Natural killer cell (primary cell): ENCODE measurements around the gene NRXN3. TPM values are rescaled to one million over a fixed set of nuclear protein-coding genes. Genes with fewer than 3 reads are reported as not detected.

Source experiments
- ATAC-seq, 3 donors: fragments of 150-1000 bp in 2 of 3; fragments of 200-7000 bp in 1 of 3; cut with Tn5 transposase; 1 replicate in 1 of 3; 2 replicates in 2 of 3; pipeline ENCODE4 v1.10.0; 2021; ENCODE audit warnings: mild to moderate bottlenecking in 2 of 3, moderate library complexity in 2 of 3
- DNase-seq, 2 donors: peaks; one replicate each; pipeline versions ENCODE4 v3.0.0 to v3.0.0-alpha.2; 2013 to 2021; ENCODE audit warnings: mixed read lengths in 1 of 2
- H3K27ac ChIP-seq: one replicate; pipeline ENCODE4 v1.5.1; 2013; ENCODE audit warnings: mild to moderate bottlenecking, low read length
- H3K27me3 ChIP-seq: one replicate; pipeline ENCODE4 v1.6.1; 2013; ENCODE audit warnings: low read length; ENCODE audit not compliant: control insufficient read depth, insufficient read depth
- H3K36me3 ChIP-seq: one replicate; pipeline ENCODE4 v1.6.1; 2013; ENCODE audit warnings: low read length; ENCODE audit not compliant: control insufficient read depth, insufficient read depth
- H3K4me1 ChIP-seq: one replicate; pipeline ENCODE4 v1.6.1; 2013; ENCODE audit warnings: low read length; ENCODE audit not compliant: control insufficient read depth, insufficient read depth
- H3K4me3 ChIP-seq: one replicate; pipeline ENCODE4 v1.5.1; 2013; ENCODE audit warnings: low read length
- H3K9me3 ChIP-seq: one replicate; pipeline ENCODE4 v1.6.1; 2013; ENCODE audit warnings: low read length; ENCODE audit not compliant: control insufficient read depth, insufficient read depth
- H3K27ac Mint-ChIP-seq, 2 donors: one replicate each; pipeline ENCODE4 v1.8.0; 2022; ENCODE audit warnings: mild to moderate bottlenecking in 2 of 2, mixed read lengths in 2 of 2, moderate library complexity in 1 of 2
- H3K27me3 Mint-ChIP-seq, 2 donors: one replicate each; pipeline ENCODE4 v1.8.0; 2022; ENCODE audit warnings: low read depth in 2 of 2, mixed read lengths in 2 of 2
- H3K36me3 Mint-ChIP-seq: one replicate; pipeline ENCODE4 v1.8.0; 2022; ENCODE audit warnings: mixed read lengths
- H3K4me1 Mint-ChIP-seq, 2 donors: one replicate each; pipeline ENCODE4 v1.8.0; 2022; ENCODE audit warnings: mixed read lengths in 2 of 2
- H3K4me3 Mint-ChIP-seq: one replicate; pipeline ENCODE4 v1.8.0; 2022; ENCODE audit warnings: mild to moderate bottlenecking, moderate library complexity, mixed read lengths
- H3K9me3 Mint-ChIP-seq, 2 donors: one replicate each; pipeline ENCODE4 v1.8.0; 2022; ENCODE audit warnings: mixed read lengths in 2 of 2
- WGBS: methylation state at CpG from one replicate; pipeline ENCODE4 v1.1.7; 2013; ENCODE audit warnings: missing lambda C conversion rate; ENCODE audit not compliant: insufficient coverage; 5-methylcytosine and 5-hydroxymethylcytosine counted together
- intact Hi-C: fragments of 100-400 bp; cut with micrococcal nuclease; formaldehyde crosslinking; loops from one replicate; pipeline ENCODE4 v1.14.2; 2022
- total RNA-seq, 4 donors: library from RNA; stranded (reverse); fragments of 120-200 nt in 1 of 4; gene quantifications; one replicate each; pipeline versions ENCODE4 v1.2.3 to v1.2.4, GENCODE V29; 2013 to 2022
- TF ChIP-seq, protein P1 (sequence below): fragments of 200-600 bp; IDR thresholded peaks from one replicate; pipeline ENCODE4 v1.8.0; 2022; ENCODE audit warnings: antibody characterized with exemption

The NRXN3 gene
- total RNA-seq, 3 donors from 2014 or later (not counting 1 experiment from before 2014, with no cell fraction given): not detected

DNA sequence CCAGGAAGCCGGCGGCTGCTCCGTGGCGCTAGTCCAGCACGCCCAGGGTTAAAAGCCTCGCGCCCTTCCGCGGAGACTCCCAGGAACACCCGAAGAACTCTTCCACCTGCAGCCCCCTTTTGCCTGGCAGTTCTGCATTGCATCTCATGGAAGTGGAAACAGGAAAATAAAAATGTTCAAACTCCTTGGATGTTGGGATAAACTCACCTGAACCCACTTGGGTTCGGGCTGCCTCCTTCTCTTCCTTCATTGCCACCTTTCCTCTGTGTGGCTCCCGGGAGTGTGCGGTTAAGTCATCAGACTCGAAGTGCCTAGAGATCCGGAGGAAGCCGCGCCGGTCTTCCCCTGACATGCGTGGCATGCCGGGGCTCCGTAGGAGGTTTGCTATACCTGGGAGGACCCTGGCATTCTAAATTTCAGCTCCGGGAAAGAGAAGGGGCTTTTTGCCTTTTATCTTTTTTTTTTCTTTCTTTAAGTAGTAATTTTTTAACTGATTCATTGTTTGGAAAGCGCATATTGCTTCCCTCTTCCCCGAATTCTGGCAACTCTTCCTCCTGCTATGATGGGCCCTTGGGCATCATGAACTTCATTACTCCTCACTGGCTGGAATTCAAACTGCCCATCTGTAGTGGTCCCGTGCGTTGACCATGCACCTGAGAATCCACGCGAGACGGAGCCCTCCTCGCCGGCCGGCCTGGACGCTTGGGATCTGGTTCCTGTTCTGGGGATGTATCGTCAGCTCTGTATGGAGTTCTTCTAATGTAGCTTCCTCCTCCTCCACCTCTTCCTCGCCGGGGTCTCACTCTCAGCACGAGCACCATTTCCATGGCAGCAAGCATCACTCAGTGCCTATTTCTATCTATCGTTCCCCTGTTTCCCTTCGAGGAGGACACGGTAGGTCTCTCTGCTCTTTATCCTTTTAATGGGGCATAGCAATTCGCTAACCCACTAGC, 1109.7 kb downstream of the NRXN3 start:
- Mint-ChIP-seq H3K27me3 (peaks cover 20 to 29% of the 10 kb centered on the region in 2 donors), H3K4me3 (no peak overlapping the region), H3K36me3 (peaks cover 13% of the 10 kb centered on the region), H3K27ac (no peak overlapping the region), H3K9me3 (peaks cover 0 to 5% of the 10 kb centered on the region in 2 donors), H3K4me1 (no peaks in the 10 kb centered on the region)
- no peak for DNase-seq
- no peaks in the 10 kb centered on the region for H3K36me3 ChIP-seq
- ATAC-seq: no peak
- no peaks in the 10 kb centered on the region for H3K4me1 ChIP-seq
- no peaks in the 10 kb centered on the region for H3K27me3 ChIP-seq
- 4% methylated on average over 38 of the region's 41 CpGs for WGBS
- TF ChIP-seq, protein P1, sequence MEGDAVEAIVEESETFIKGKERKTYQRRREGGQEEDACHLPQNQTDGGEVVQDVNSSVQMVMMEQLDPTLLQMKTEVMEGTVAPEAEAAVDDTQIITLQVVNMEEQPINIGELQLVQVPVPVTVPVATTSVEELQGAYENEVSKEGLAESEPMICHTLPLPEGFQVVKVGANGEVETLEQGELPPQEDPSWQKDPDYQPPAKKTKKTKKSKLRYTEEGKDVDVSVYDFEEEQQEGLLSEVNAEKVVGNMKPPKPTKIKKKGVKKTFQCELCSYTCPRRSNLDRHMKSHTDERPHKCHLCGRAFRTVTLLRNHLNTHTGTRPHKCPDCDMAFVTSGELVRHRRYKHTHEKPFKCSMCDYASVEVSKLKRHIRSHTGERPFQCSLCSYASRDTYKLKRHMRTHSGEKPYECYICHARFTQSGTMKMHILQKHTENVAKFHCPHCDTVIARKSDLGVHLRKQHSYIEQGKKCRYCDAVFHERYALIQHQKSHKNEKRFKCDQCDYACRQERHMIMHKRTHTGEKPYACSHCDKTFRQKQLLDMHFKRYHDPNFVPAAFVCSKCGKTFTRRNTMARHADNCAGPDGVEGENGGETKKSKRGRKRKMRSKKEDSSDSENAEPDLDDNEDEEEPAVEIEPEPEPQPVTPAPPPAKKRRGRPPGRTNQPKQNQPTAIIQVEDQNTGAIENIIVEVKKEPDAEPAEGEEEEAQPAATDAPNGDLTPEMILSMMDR: no peak
- intact Hi-C loops: no loop called here
- no peak overlapping the region for H3K27ac ChIP-seq
- peaks cover 5% of the 10 kb centered on the region for H3K9me3 ChIP-seq
- H3K4me3 ChIP-seq: no peak overlapping the region

DNA sequence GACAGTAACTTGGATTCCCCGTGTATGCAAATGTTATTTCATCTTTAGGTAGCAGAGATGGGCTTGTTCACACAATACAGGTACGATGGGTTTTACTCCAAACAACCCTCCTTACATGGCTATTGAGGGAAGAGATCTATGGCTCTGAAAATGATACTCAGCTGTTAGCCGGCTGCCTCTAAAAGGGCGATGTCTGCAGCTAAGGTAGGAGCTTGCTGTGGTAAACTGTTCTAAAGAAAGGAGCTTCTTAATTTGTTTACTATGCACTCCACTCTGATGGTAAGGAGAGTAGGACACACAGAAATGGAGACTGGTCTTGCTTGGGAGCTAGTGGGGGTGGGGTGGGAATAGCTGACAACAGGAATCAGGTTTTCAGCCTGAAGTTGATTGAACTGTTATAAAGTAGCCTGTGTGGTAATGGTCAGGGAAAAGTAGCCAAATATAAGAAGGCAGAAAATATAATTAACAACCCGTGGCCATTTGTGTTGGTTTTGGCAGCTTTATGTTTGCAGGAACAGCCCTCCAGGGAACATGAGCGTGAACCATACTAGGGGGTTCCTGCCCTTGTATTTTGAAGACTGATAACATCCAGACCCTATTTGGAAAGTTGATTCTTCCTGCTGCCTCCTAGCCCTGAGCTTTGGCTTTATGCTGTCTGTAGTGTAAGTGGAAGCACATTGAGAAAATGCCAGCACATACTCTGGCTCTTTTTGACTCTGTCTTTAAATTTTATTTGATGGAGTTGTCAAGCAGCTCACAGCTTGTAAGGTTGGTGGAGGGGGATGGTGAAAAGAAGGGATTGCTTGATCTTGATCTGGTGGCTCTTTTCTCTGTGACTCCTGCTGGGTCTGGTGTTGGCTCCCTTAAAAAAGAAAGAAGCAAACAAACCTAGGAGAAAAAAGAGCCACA, 1111.3 kb downstream of the NRXN3 start:
- no peak overlapping the region for H3K4me3 ChIP-seq
- Mint-ChIP-seq H3K4me3 (no peak overlapping the region), H3K4me1 (no peaks in the 10 kb centered on the region), H3K27ac (no peak overlapping the region), H3K36me3 (peaks cover 13% of the 10 kb centered on the region), H3K9me3 (peaks cover 3 to 5% of the 10 kb centered on the region in 2 donors), H3K27me3 (peaks cover 20 to 29% of the 10 kb centered on the region in 2 donors)
- H3K27ac ChIP-seq: no peak overlapping the region
- 24% methylated on average over 4 of the region's 6 CpGs for WGBS
- H3K4me1 ChIP-seq: no peaks in the 10 kb centered on the region
- H3K9me3 ChIP-seq: peaks cover 5% of the 10 kb centered on the region
- H3K27me3 ChIP-seq: no peaks in the 10 kb centered on the region
- ATAC-seq (no peak), DNase-seq (no peak)
- no peaks in the 10 kb centered on the region for H3K36me3 ChIP-seq
- TF ChIP-seq, protein P1: no peak
- intact Hi-C loops: no loop called here

DNA sequence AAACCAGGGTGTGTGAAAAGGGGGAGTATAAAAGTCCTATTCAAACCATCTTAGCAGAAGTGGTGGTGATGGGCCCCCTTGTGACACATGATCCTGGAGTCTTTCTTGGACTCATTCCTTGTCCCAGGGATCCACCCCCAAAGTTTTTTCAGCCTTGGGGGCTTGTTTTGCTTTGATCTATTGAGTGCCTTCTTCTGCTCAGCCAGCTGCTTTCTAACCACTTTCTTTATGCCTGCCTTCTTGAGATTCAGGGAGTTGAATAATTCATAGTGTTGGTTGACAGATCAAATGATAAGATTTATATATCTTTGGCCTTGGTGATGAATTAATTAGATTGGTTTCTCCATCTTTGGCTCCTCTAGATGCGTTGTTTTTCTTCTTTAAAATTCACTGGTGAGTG, 1114.4 kb downstream of the NRXN3 start:
- ATAC-seq: no peak
- TF ChIP-seq, protein P1: no peak
- Mint-ChIP-seq H3K27me3 (peaks cover 15 to 23% of the 10 kb centered on the region in 2 donors), H3K27ac (no peak overlapping the region), H3K36me3 (peaks cover 10% of the 10 kb centered on the region), H3K4me3 (no peak overlapping the region), H3K4me1 (no peaks in the 10 kb centered on the region), H3K9me3 (peaks cover 3 to 4% of the 10 kb centered on the region in 2 donors)
- Histone ChIP-seq H3K4me1 (no peaks in the 10 kb centered on the region), H3K9me3 (peaks cover 5% of the 10 kb centered on the region), H3K27me3 (no peaks in the 10 kb centered on the region), H3K4me3 (no peak overlapping the region), H3K27ac (no peak overlapping the region), H3K36me3 (no peaks in the 10 kb centered on the region)
- WGBS: 100% methylated on average over 1 of the region's 1 CpG
- DNase-seq: no peak
- intact Hi-C loops: no loop called here
